Measurements from ENCODE around the gene COL6A2.

GRCh38 chr21:46093668-46094400, 4.1 kb upstream of the COL6A2 start:
- TF ChIP-seq, protein P1, sequence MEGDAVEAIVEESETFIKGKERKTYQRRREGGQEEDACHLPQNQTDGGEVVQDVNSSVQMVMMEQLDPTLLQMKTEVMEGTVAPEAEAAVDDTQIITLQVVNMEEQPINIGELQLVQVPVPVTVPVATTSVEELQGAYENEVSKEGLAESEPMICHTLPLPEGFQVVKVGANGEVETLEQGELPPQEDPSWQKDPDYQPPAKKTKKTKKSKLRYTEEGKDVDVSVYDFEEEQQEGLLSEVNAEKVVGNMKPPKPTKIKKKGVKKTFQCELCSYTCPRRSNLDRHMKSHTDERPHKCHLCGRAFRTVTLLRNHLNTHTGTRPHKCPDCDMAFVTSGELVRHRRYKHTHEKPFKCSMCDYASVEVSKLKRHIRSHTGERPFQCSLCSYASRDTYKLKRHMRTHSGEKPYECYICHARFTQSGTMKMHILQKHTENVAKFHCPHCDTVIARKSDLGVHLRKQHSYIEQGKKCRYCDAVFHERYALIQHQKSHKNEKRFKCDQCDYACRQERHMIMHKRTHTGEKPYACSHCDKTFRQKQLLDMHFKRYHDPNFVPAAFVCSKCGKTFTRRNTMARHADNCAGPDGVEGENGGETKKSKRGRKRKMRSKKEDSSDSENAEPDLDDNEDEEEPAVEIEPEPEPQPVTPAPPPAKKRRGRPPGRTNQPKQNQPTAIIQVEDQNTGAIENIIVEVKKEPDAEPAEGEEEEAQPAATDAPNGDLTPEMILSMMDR (IDR thresholded peaks at IDR 0.05 in 8 of 11, conservative IDR thresholded peaks at IDR 0.05 in 3 of 11): no peak
- TF ChIP-seq POLR2A (IDR thresholded peaks at IDR 0.05): no peak
- TF ChIP-seq POLR2AphosphoS5 (IDR thresholded peaks at IDR 0.05): no peak

Measured in spleen (tissue), 7 donors.